Activated CD8-positive, alpha-beta memory T cell treated with anti-CD3 and anti-CD28 coated beads for 36 hours (primary cell): ENCODE measurements around the gene ZNF540. TPM values are rescaled to one million over a fixed set of nuclear protein-coding genes. Genes with fewer than 3 reads are reported as not detected.

Source experiments
- total RNA-seq, 2 experiments: library from RNA; stranded (reverse); gene quantifications; one replicate each; pipeline ENCODE4 v1.2.3, GENCODE V29; 2021

The ZNF540 gene
- total RNA-seq, 2 experiments from 2014 or later = 0.84 to 1.2 TPM

Other genes with a start within 250 kb of the ZNF540 start
- gene ZNF527, start 223.8 kb upstream of the ZNF540 start, total RNA-seq = 1 to 10 TPM; 4.6 to 5.2 TPM
- 1 to 10 TPM; 4.6 to 5.2 TPM for gene ZNF569, start 127.4 kb upstream of the ZNF540 start, total RNA-seq
- 1 to 10 TPM; 3.7 to 5.4 TPM for gene ZNF570, start 125.5 kb upstream of the ZNF540 start, total RNA-seq
- 1 to 10 TPM; 3.4 to 3.5 TPM for gene ZNF793, start 87.9 kb upstream of the ZNF540 start, total RNA-seq
- 1 to 10 TPM; 1.7 to 1.8 TPM for gene ZNF571, start 84 bp upstream of the ZNF540 start, total RNA-seq
- 1 to 10 TPM; 8.8 to 8.9 TPM for gene ZFP30, start 60.6 kb downstream of the ZNF540 start, total RNA-seq
- gene ZNF607, start 124.9 kb downstream of the ZNF540 start, total RNA-seq = 1 to 10 TPM; 6.6 to 9.1 TPM
- gene ZNF573, start 184.7 kb downstream of the ZNF540 start, total RNA-seq = 10 to 100 TPM in 1 of 2 experiments, 1 to 10 TPM in 1; 7.2 to 11.7 TPM